GM12801 (cell line): ENCODE data around the gene CPB2.

ENCODE experiments used
- TF ChIP-seq, protein P1 (sequence below): IDR thresholded peaks from one replicate; pipeline ENCODE4 v1.5.1; 2011; ENCODE audit warnings: control low read depth; ENCODE audit not compliant: insufficient read length; ENCODE audit errors: extremely low read depth

The CPB2 gene

DNA sequence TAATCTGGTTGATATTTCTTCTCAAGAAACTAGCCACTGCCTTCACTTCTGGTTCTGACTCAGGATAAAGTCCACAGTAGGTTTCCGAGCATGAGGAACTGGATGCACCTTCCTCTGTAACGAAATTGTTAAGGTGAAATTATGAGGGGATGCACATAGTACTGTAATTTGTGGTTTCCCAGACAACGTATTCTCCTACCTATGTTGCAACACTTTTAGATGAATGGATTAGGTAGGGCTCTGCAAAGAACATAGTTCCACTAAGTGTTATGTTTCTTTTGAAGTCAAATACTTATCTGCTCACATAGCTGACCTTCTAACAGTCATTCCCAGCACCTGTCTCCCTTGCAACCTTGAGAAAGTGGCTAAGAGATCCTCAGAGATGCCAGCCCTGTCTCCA, 46.6 kb downstream of the CPB2 start:
- TF ChIP-seq, protein P1, sequence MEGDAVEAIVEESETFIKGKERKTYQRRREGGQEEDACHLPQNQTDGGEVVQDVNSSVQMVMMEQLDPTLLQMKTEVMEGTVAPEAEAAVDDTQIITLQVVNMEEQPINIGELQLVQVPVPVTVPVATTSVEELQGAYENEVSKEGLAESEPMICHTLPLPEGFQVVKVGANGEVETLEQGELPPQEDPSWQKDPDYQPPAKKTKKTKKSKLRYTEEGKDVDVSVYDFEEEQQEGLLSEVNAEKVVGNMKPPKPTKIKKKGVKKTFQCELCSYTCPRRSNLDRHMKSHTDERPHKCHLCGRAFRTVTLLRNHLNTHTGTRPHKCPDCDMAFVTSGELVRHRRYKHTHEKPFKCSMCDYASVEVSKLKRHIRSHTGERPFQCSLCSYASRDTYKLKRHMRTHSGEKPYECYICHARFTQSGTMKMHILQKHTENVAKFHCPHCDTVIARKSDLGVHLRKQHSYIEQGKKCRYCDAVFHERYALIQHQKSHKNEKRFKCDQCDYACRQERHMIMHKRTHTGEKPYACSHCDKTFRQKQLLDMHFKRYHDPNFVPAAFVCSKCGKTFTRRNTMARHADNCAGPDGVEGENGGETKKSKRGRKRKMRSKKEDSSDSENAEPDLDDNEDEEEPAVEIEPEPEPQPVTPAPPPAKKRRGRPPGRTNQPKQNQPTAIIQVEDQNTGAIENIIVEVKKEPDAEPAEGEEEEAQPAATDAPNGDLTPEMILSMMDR = no peak

DNA sequence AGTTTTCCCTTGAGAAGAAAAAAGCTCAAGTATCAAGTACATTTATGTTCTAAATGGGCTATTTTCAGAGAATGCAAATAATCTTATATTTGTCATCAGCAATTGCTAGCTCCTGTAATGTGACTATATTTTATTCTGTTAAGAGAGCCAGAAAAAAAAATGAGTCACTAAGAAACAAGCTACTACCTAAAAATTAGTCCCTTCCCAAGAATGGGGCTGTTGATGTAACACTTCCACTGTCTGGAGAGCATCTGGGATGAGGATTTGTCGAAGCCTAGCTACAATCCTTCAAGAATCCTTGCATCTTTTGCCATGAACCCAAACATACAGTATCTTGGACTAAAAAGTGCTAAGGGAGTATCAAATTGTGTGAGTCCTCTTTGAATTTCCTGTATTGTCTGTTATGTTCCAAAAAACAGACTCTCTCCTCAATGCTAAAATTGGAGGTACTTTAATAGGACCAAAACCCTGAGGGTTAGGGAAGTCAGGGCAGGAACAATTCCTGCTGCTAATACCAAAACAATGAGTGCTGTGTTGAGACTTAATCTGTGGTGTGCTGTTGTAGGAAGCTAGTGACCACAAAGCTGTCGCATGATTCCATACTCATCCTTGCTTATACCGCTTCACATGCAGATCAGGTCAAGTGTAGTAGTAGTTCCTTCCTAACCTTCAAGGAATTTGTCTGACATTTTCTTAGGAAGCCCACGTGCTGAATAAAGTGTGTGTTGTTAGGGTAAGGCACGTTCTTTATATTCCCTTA, 47.4 kb downstream of the CPB2 start:
- TF ChIP-seq, protein P1 = no peak

DNA sequence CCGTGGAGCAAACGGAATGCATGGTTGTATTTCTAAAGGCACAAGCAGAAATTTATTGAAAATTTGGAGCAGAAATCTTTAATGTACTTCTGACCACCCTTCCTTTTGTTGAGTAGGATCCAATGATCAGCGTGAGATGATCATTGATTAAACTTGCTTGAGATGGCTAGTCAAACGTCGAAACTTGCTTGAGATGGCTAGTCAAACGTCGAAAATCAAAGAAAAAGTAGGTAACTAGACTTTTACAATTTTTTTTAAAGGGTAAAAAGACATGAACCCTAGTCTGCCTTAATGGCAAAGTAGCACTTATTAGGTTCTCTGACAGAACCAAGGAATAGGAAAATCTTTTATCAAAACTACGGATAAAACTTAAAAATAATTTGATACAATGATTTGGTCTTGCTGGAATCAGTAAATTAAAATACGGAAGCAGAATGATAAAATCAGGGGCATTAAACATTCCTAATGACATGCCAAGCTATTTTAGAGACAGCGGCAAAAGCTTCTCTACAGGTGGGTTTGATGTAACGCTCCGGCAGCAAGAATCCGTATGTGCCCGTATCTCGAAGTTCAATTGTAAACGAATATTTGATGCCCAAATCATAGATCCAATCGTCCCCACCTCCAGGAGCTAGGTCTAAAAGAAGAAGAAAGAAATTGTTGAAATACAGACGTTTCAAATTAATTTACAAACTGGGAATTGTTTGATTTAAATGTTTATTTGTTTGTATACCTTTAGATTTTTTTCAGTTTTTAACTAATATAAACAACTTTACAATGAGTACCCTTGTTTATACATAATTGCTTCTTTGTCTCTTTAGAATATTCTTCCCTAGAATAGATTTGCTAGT, 51.4 kb downstream of the CPB2 start:
- TF ChIP-seq, protein P1 = no peak

DNA sequence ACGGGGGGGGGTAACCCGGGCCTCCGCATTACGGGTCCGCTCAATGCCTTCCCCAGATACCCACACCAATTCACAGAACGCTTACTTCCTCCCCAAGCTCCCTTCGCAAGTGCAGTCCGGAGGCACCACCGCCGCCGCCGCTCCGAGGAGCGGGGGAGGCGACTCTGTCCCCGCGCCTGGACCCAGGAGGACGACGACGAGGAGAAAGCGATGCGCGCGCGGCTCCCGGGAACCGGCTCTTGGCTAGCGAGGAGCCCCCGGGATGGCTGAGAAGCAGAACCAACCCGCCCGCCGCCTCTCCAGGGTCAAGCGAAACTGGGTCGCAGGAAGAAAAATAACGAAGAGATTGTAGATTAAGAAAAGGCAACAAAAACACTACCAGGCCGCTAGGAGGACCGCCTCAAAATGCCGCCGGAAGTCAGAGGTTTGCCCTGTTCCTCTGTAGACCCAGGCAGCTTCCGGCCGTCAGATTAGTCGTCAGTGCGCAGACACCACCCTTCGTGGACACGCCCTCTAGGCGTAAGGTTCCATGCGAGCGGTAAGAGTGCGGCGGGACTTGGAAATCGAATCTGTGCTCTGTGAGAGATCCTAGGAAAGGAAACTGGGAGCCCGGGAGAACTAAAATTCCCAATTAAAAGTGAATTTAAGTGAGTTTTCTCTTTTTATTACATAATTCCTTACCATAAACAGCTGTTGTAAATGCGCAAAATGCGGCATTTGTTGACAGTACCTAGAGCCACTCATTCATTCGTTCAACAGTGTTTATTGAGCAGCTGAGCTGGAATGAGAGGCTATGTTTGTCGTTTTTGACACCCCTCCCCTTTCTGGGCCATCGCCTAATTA, 52.3 kb downstream of the CPB2 start, which contains the start of gene ZC3H13:
Gene ZC3H13, minus strand, starts transcription at position 428 of the 843 bp plus-strand sequence. CDS start 7,239 bp downstream, outside the sequence.
- TF ChIP-seq, protein P1 = no peak

DNA sequence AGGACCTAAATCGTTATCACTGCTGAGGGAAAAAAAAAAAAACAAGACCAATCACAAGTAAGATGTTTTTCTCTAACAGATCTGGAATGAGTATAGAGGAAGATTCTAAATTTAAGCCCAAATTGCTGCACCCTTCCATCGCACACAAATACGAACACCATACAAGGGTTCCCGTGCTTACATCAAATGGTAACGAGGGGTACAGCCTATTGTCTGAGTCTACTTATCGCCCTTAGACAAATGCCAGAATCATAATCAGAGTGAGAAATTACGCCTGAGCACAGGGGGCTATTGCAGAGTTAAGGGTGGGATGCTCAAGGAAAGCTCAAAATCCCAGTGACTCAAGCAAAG, 52.9 kb downstream of the CPB2 start:
- TF ChIP-seq, protein P1 = no peak

DNA sequence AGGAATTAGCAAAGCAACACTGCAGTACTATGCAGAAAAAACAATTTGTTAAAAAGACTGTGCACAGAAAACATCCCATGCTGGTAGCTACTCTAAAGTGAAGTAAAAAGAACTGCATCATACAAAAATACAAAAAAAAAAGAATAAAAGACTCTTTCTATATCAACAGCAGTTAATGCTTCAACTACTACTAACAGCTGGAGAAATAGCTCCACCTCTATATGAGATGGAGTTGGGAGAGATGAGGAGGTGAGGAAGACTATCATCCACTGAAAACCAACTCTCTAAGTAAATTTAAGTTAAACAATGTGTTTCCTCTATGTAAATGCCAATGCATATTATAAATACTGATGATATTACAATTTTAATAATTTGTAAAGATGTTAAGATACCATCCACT, 54.1 kb downstream of the CPB2 start:
- TF ChIP-seq, protein P1 = no peak

DNA sequence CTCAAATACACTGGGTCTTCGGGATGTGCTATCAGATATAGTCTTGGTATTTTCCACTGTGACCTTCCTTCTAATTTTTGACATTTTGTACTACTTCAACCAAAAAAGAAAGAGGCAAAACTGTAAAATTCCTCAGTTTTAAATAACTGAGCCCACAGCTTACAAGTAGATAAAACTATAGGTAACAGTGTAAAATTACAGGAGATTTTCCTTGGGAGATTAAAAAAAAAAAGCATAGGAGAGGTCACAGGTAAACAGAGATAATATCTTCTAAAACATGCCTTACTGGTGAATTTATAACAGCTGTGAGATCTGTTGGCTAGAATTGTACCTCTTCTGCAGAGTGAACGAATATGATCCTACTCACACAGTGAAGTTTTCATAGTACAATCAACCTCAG, 59.4 kb downstream of the CPB2 start:
- TF ChIP-seq, protein P1 = no peak
